SK-N-SH (cell line): ENCODE measurements around the gene RGS13. TPM values are rescaled to one million over a fixed set of nuclear protein-coding genes. Genes with fewer than 3 reads are reported as not detected.
A peak's percentile ranks its signal among the peaks of the same experiment; 100 is the strongest.

ENCODE experiments used
- CTCF ChIA-PET: fragments of 300-600, 350-600 bp; formaldehyde crosslinking; extraction: SDS; loops from one replicate; lab custom pipeline; 2021; lab: Yijun Ruan, JAX
- POLR2A ChIA-PET: fragments of 350-600 bp; sonication (Branson Sonifier 250); formaldehyde crosslinking; extraction: SDS; loops from one replicate; lab custom pipeline; 2020; ENCODE audit warnings: antibody characterized with exemption, inconsistent platforms; lab: Yijun Ruan, JAX
- DNase-seq: peaks from one replicate; pipeline ENCODE4 v3.0.0; 2012
- H2AFZ ChIP-seq: fragments of 200-600 bp; sonication (generic); 2 replicates; pipeline ENCODE4 v1.8.1; 2016; ENCODE audit warnings: antibody characterized with exemption, mild to moderate bottlenecking, low read depth
- H3F3A ChIP-seq: fragments of 200-600 bp; sonication (generic); replicated peaks from 2 replicates; pipeline ENCODE3; 2016; ENCODE audit warnings: antibody characterized with exemption, mild to moderate bottlenecking; ENCODE audit not compliant: insufficient read depth
- H3K27ac ChIP-seq, 2 experiments: fragments of 200-500 bp in 1 of 2; fragments of 200-600 bp in 1 of 2; sonication (Bioruptor generic) in 1 of 2; sonication (generic), shearing (Covaris generic) in 1 of 2; 2 replicates each; pipeline versions ENCODE4 v1.5.1 to v1.6.1; 2014 to 2016; ENCODE audit warnings: low read depth in 2 of 2, inconsistent platforms in 1 of 2, low read length in 1 of 2, mild to moderate bottlenecking in 1 of 2, mixed read lengths in 1 of 2
- H3K27me3 ChIP-seq: fragments of 200-600 bp; sonication (generic), shearing (Covaris generic); 2 replicates; pipeline ENCODE4 v1.6.1; 2016; ENCODE audit warnings: mixed run types; ENCODE audit not compliant: insufficient read depth
- H3K36me3 ChIP-seq, 2 experiments: fragments of 200-500 bp in 1 of 2; fragments of 200-600 bp in 1 of 2; sonication (Bioruptor generic) in 1 of 2; sonication (generic) in 1 of 2; replicated peaks in 1 of 2; 2 replicates each; pipeline versions ENCODE3 to v1.5.1; 2014 to 2016; ENCODE audit warnings: low read length in 1 of 2, mild to moderate bottlenecking in 1 of 2; ENCODE audit not compliant: insufficient read depth in 2 of 2, control insufficient read depth in 1 of 2
- H3K4me1 ChIP-seq, 2 experiments: fragments of 200-500 bp in 1 of 2; fragments of 200-600 bp in 1 of 2; sonication (Bioruptor generic) in 1 of 2; sonication (generic), shearing (Covaris generic) in 1 of 2; 2 replicates each; pipeline versions ENCODE4 v1.5.1 to v1.6.1; 2014 to 2016; ENCODE audit warnings: low read depth in 1 of 2, low read length in 1 of 2, mixed run types in 1 of 2; ENCODE audit not compliant: insufficient read depth in 2 of 2, control insufficient read depth in 1 of 2
- H3K4me2 ChIP-seq: fragments of 200-600 bp; sonication (generic), shearing (Covaris generic); 2 replicates; pipeline ENCODE4 v1.6.1; 2017; ENCODE audit warnings: mixed run types
- H3K4me3 ChIP-seq, 2 experiments: fragments of 200-500 bp in 1 of 2; fragments of 200-600 bp in 1 of 2; sonication (Bioruptor generic) in 1 of 2; sonication (generic), shearing (Covaris generic) in 1 of 2; 2 replicates each; pipeline versions ENCODE4 v1.5.1 to v1.8.1; 2014 to 2016; ENCODE audit warnings: low read depth in 2 of 2, inconsistent platforms in 1 of 2, low read length in 1 of 2, mild to moderate bottlenecking in 1 of 2, mixed read lengths in 1 of 2, moderate library complexity in 1 of 2
- H3K79me2 ChIP-seq: fragments of 200-600 bp; sonication (generic); 2 replicates; pipeline ENCODE4 v1.8.1; 2017; ENCODE audit warnings: mild to moderate bottlenecking; ENCODE audit not compliant: insufficient read depth
- H3K9ac ChIP-seq: fragments of 200-600 bp; sonication (generic); 2 replicates; pipeline ENCODE4 v1.6.1; 2017; ENCODE audit warnings: mixed run types
- H3K9me2 ChIP-seq: fragments of 200-600 bp; sonication (generic); 2 replicates; pipeline ENCODE4 v1.6.1; 2017; ENCODE audit warnings: mixed run types
- H3K9me3 ChIP-seq: fragments of 200-600 bp; sonication (generic); 2 replicates; pipeline ENCODE4 v1.6.1; 2017; ENCODE audit warnings: mixed run types, mild to moderate bottlenecking, moderate library complexity
- H4K20me1 ChIP-seq: fragments of 200-600 bp; sonication (generic); 2 replicates; pipeline ENCODE4 v1.6.1; 2017; ENCODE audit warnings: mild to moderate bottlenecking, mixed run types; ENCODE audit not compliant: insufficient read depth
- CTCF ChIP-seq: fragments of 200-600 bp; sonication (generic); IDR thresholded peaks from 2 replicates; pipeline ENCODE4 v1.6.1; 2017; ENCODE audit warnings: antibody characterized with exemption, mild to moderate bottlenecking, moderate library complexity
- EZH2phosphoT487 ChIP-seq: fragments of 200-600 bp; sonication (generic); IDR thresholded peaks from 2 replicates; pipeline ENCODE4 v1.6.1; 2017; ENCODE audit warnings: low read depth, mixed run types, mild to moderate bottlenecking, antibody characterized with exemption, moderate library complexity, borderline replicate concordance
- FOSL2 ChIP-seq: IDR thresholded peaks from 2 replicates; pipeline ENCODE4 v1.4.0; 2012; ENCODE audit warnings: low read depth, mild to moderate bottlenecking, moderate library complexity, borderline replicate concordance
- GABPA ChIP-seq: IDR thresholded peaks from 2 replicates; pipeline ENCODE4 v1.4.0; 2012; ENCODE audit warnings: low read depth, mild to moderate bottlenecking
- JUND ChIP-seq: IDR thresholded peaks from 2 replicates; pipeline ENCODE4 v1.4.0; 2012
- PBX3 ChIP-seq: IDR thresholded peaks from 2 replicates; pipeline ENCODE4; 2012
- RAD21 ChIP-seq: IDR thresholded peaks from 2 replicates; pipeline ENCODE4 v1.6.1; 2012; ENCODE audit warnings: mild to moderate bottlenecking, low read length
- RFX5 ChIP-seq: IDR thresholded peaks from 2 replicates; pipeline ENCODE4 v1.6.1; 2012; ENCODE audit warnings: mild to moderate bottlenecking, improper control_type of control experiment, low read length
- SMC3 ChIP-seq: IDR thresholded peaks from 2 replicates; pipeline ENCODE4 v1.6.1; 2012; ENCODE audit warnings: low read depth, low read length, improper control_type of control experiment
- USF2 ChIP-seq: fragments of 150-350 bp; IDR thresholded peaks from 2 replicates; pipeline ENCODE4 v1.6.1; 2017; ENCODE audit warnings: antibody characterized with exemption, low read length, low read depth, borderline replicate concordance
- YY1 ChIP-seq: IDR thresholded peaks from 2 replicates; pipeline ENCODE4 v1.4.0; 2012; ENCODE audit warnings: low read depth, mild to moderate bottlenecking
- WGBS: methylation state at CpG from one replicate; pipeline ENCODE4 v1.1.6; 2017; ENCODE audit warnings: low lambda C conversion rate; 5-methylcytosine and 5-hydroxymethylcytosine counted together
- polyA plus RNA-seq, 3 experiments: library from polyadenylated mRNA; depleted of rRNA; stranded (reverse); fragments of >200 nt; gene quantifications; 2 replicates each; pipeline ENCODE4 v1.2.3, GENCODE V29; 2012

The RGS13 gene
- polyA plus RNA-seq, 1 of the 3 experiments (the other 2 are of a cell fraction): not detected

GRCh38 chr1:192609110-192610079 is 26.6 kb upstream of the RGS13 start (continued):
- TF ChIP-seq FOSL2 (no peak), USF2 (no peak), JUND (no peak), EZH2phosphoT487 (no peak), SMC3 (no peak), RFX5 (no peak), GABPA (no peak)

- Histone ChIP-seq H3K4me3 (no peak overlapping the region), H4K20me1 (no peaks in the 10 kb centered on the region), H3K27me3 (no peaks in the 10 kb centered on the region), H3F3A (peaks cover 3% of the 10 kb centered on the region), H3K79me2 (no peaks in the 10 kb centered on the region), H3K4me1 (peaks cover 0 to 5% of the 10 kb centered on the region in 2 experiments; a peak in 3 of 4 replicates), H2AFZ (no peak overlapping the region), H3K36me3 (no peaks in the 10 kb centered on the region), H3K9ac (no peak overlapping the region), H3K27ac (no peak overlapping the region), H3K9me3 (no peaks in the 10 kb centered on the region), H3K9me2 (no peaks in the 10 kb centered on the region), H3K4me2 (no peak overlapping the region)
- ChIA-PET CTCF (interaction anchor here (0.7 to 11.5 kb wide), 14 partner anchors 8 to 1986 kb away, joined by 3 to 107 read pairs (median 3); no protein-coding TSS in a partner anchor), POLR2A (no interaction called here)
- whole genome bisulfite sequencing: 35% methylated on average over 3 of the region's 3 CpGs
- peak; percentile 21 for DNase-seq
- TF ChIP-seq YY1 (no peak), SMC3 (peak; percentile 40), CTCF (peak; percentile 68), RAD21 (peak; percentile 74), PBX3 (no peak)
Measured at GRCh38 chr1:192610112-192610889, 25.6 kb upstream of the RGS13 start.
